ENCODE results near the gene PPP2R2D. TPM values are rescaled to one million over a fixed set of nuclear protein-coding genes. Genes with fewer than 3 reads are reported as not detected.

The PPP2R2D gene
- total RNA-seq, 1 experiment from 2014 or later: 33.2 TPM

- DNase-seq (ENCODE audit: low spot score) (no peak), ATAC-seq (no peak)
- no peaks in the 10 kb centered on the region for H3K36me3 Mint-ChIP-seq
- no peaks in the 10 kb centered on the region for H3K4me1 Mint-ChIP-seq
- H3K9me3 Mint-ChIP-seq: peaks cover 4% of the 10 kb centered on the region; the same call in 1 of the 2 replicates
- no peak for TF ChIP-seq TCF7 (CRISPR knock-in tag; IDR thresholded peaks at IDR 0.05; ENCODE audit: low read depth)
- TF ChIP-seq ESRRA (CRISPR knock-in tag; IDR thresholded peaks at IDR 0.05; ENCODE audit: borderline replicate concordance): no peak
- no peak for TF ChIP-seq ETV6 (CRISPR knock-in tag; IDR thresholded peaks at IDR 0.05)
- no peak for TF ChIP-seq JAZF1 (CRISPR knock-in tag; IDR thresholded peaks at IDR 0.05)
- TF ChIP-seq ZNF423 (CRISPR knock-in tag; IDR thresholded peaks at IDR 0.05): no peak
- TF ChIP-seq GABPB1 (CRISPR knock-in tag; IDR thresholded peaks at IDR 0.05): no peak
- no peak for TF ChIP-seq NR3C1 (CRISPR knock-in tag; conservative IDR thresholded peaks at IDR 0.05; ENCODE audit: low read depth)
- no peak for TF ChIP-seq IRF2 (CRISPR knock-in tag; IDR thresholded peaks at IDR 0.05; ENCODE audit: borderline replicate concordance, low read depth)
- TF ChIP-seq TEAD1 (CRISPR knock-in tag; IDR thresholded peaks at IDR 0.05): no peak
- TF ChIP-seq STAT6 (CRISPR knock-in tag; conservative IDR thresholded peaks at IDR 0.05; ENCODE audit: low read depth): no peak
- no peak for TF ChIP-seq ZNF317 (CRISPR knock-in tag; IDR thresholded peaks at IDR 0.05; ENCODE audit: borderline replicate concordance, low read depth)
- no peak for TF ChIP-seq MXD4 (CRISPR knock-in tag; IDR thresholded peaks at IDR 0.05; ENCODE audit: borderline replicate concordance)
- no peak for TF ChIP-seq NR2C2 (CRISPR knock-in tag; IDR thresholded peaks at IDR 0.05)
- TF ChIP-seq ELF4 (CRISPR knock-in tag; IDR thresholded peaks at IDR 0.05; ENCODE audit: low read depth): no peak
- TF ChIP-seq ATF2 (CRISPR knock-in tag; IDR thresholded peaks at IDR 0.05; ENCODE audit: borderline replicate concordance, low read depth): no peak
- TF ChIP-seq, protein P1, sequence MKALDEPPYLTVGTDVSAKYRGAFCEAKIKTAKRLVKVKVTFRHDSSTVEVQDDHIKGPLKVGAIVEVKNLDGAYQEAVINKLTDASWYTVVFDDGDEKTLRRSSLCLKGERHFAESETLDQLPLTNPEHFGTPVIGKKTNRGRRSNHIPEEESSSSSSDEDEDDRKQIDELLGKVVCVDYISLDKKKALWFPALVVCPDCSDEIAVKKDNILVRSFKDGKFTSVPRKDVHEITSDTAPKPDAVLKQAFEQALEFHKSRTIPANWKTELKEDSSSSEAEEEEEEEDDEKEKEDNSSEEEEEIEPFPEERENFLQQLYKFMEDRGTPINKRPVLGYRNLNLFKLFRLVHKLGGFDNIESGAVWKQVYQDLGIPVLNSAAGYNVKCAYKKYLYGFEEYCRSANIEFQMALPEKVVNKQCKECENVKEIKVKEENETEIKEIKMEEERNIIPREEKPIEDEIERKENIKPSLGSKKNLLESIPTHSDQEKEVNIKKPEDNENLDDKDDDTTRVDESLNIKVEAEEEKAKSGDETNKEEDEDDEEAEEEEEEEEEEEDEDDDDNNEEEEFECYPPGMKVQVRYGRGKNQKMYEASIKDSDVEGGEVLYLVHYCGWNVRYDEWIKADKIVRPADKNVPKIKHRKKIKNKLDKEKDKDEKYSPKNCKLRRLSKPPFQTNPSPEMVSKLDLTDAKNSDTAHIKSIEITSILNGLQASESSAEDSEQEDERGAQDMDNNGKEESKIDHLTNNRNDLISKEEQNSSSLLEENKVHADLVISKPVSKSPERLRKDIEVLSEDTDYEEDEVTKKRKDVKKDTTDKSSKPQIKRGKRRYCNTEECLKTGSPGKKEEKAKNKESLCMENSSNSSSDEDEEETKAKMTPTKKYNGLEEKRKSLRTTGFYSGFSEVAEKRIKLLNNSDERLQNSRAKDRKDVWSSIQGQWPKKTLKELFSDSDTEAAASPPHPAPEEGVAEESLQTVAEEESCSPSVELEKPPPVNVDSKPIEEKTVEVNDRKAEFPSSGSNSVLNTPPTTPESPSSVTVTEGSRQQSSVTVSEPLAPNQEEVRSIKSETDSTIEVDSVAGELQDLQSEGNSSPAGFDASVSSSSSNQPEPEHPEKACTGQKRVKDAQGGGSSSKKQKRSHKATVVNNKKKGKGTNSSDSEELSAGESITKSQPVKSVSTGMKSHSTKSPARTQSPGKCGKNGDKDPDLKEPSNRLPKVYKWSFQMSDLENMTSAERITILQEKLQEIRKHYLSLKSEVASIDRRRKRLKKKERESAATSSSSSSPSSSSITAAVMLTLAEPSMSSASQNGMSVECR (CRISPR knock-in tag; IDR thresholded peaks at IDR 0.05; ENCODE audit: borderline replicate concordance): no peak
- TF ChIP-seq PRDM15 (CRISPR knock-in tag; IDR thresholded peaks at IDR 0.05): no peak
- H3K27me3 Mint-ChIP-seq (ENCODE audit: low read depth): no peaks in the 10 kb centered on the region
- H3K27ac Mint-ChIP-seq: no peak overlapping the region
- ChIA-PET CTCF (interaction anchor here (0.5 to 1.3 kb wide), 2 partner anchors 19 to 28 kb away, joined by 3 to 5 read pairs; no protein-coding TSS in a partner anchor), POLR2A (no interaction called here)
- no peak overlapping the region for H3K4me3 Mint-ChIP-seq
Observed at GRCh38 chr10:131855461-131856401, 45.1 kb upstream of the PPP2R2D start.

Data from WTC11 (cell line).